ENCODE data around the gene MOCOS.
"Not testable (repeated sequence)": the region's sequence is repeated elsewhere in the genome, so short reads cannot be mapped to it uniquely, and the experiment has no call there.

- not testable (repeated sequence) for TF ChIP-seq CTCF (IDR thresholded peaks at IDR 0.05); POLR2AphosphoS5 (IDR thresholded peaks at IDR 0.05; ENCODE audit: low read depth, low read length); REST (IDR thresholded peaks at IDR 0.05; ENCODE audit: insufficient read depth in 1 of 2, low read depth in 2 of 2, low read length in 1 of 2); TCF7L2 (IDR thresholded peaks at IDR 0.05; ENCODE audit: low read depth, low read length); SIN3A (IDR thresholded peaks at IDR 0.05; ENCODE audit: borderline replicate concordance, insufficient read depth, low read depth, low read length)
Observed at GRCh38 chr18:36207969-36208368, 20.7 kb downstream of the MOCOS start.
